WERI-Rb-1 (cell line): Measurements from ENCODE around the gene ABCB9.

Source experiments
- DNase-seq: peaks from one replicate; pipeline ENCODE4 v3.0.0-alpha.2; 2020
- H3K27ac ChIP-seq: fragments of 250-450 bp; sonication (Bioruptor Pico); 2 replicates; pipeline ENCODE4 v1.5.1; 2020; ENCODE audit warnings: mild to moderate bottlenecking, moderate library complexity
- H3K27me3 ChIP-seq: fragments of 250-450 bp; sonication (Bioruptor Pico); 2 replicates; pipeline ENCODE4 v1.5.1; 2021; ENCODE audit warnings: mild to moderate bottlenecking, low read depth, moderate library complexity; ENCODE audit not compliant: insufficient read depth, severe bottlenecking
- H3K36me3 ChIP-seq: fragments of 250-450 bp; sonication (Bioruptor Pico); 2 replicates; pipeline ENCODE4 v1.5.1; 2020; ENCODE audit warnings: mild to moderate bottlenecking, moderate library complexity
- H3K4me3 ChIP-seq: 2 replicates; pipeline ENCODE4 v1.5.1; 2011; ENCODE audit warnings: low read depth, mild to moderate bottlenecking, control low read depth, low read length
- H3K9me3 ChIP-seq: fragments of 250-450 bp; sonication (Bioruptor Pico); 2 replicates; pipeline ENCODE4 v1.5.1; 2021; ENCODE audit warnings: mild to moderate bottlenecking, moderate library complexity; ENCODE audit not compliant: severe bottlenecking
- CTCF ChIP-seq: IDR thresholded peaks from 2 replicates; pipeline ENCODE4 v1.5.1; 2011; ENCODE audit warnings: low read depth, mild to moderate bottlenecking, control low read depth, inconsistent platforms, low read length

The ABCB9 gene

GRCh38 chr12:122959566-122960192 lies 6.6 kb downstream of the ABCB9 start:
- Histone ChIP-seq H3K36me3 (peaks cover 25% of the 10 kb centered on the region), H3K4me3 (no peak overlapping the region), H3K27ac (no peak overlapping the region), H3K9me3 (no peaks in the 10 kb centered on the region), H3K27me3 (no peaks in the 10 kb centered on the region)
- no peak for TF ChIP-seq CTCF
- DNase-seq, result no peak

DNA sequence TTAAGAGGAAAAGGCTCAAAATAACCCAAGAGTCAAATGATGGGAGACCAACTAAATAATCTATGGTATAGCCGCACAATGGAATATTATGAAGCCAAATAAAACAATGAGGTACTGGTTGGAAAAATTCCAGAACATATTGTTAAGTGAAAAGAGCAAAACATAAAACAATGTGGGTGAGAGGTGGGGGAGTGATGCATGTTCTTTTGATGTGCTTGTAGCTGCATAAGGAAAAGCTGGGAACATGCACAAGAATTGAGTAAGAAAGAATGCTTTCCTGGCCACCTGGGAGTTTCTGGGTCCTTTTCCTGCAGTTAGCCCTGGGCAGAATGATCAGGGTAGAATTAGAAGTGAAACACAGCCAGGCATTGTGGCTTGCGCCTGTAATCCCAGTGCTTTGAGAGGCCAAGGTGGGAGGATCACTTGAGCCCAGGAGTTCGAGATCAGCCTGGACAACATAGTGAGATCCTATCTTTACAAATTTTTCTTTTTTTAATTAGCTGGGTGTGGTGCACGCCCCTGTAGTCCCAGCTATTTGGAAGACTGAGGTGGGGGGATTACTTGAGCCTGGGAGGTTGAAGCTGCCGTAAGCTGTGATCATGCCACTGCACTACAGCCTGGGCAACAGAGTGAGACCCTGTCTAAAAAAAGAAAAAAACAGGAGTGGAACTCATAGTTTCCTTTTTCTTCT lies 7.9 kb downstream of the ABCB9 start:
- H3K9me3 ChIP-seq, result no peaks in the 10 kb centered on the region
- no peak overlapping the region for H3K27ac ChIP-seq
- no peak overlapping the region for H3K4me3 ChIP-seq
- H3K27me3 ChIP-seq, result no peaks in the 10 kb centered on the region
- DNase-seq, result no peak
- peaks cover 25% of the 10 kb centered on the region for H3K36me3 ChIP-seq
- TF ChIP-seq CTCF, result no peak

- Histone ChIP-seq H3K36me3 (peaks cover 25% of the 10 kb centered on the region), H3K27ac (peak overlapping the region; percentile 19), H3K9me3 (no peaks in the 10 kb centered on the region), H3K27me3 (no peaks in the 10 kb centered on the region), H3K4me3 (no peak overlapping the region)
- DNase-seq, result no peak
- TF ChIP-seq CTCF, result no peak
Observed at GRCh38 chr12:122956035-122956434, 10.2 kb downstream of the ABCB9 start.

- TF ChIP-seq CTCF, result no peak
- no peak overlapping the region for H3K4me3 ChIP-seq
- peak overlapping the region; percentile 19 for H3K27ac ChIP-seq
- H3K27me3 ChIP-seq, result no peaks in the 10 kb centered on the region
- peaks cover 22% of the 10 kb centered on the region for H3K36me3 ChIP-seq
- H3K9me3 ChIP-seq, result no peaks in the 10 kb centered on the region
- peak; percentile 86 for DNase-seq
Observed at GRCh38 chr12:122955156-122955555, 11.1 kb downstream of the ABCB9 start.

- TF ChIP-seq CTCF, result peak; percentile 96
- peak; percentile 78 for DNase-seq
Observed at GRCh38 chr12:122951979-122952892, 14.0 kb downstream of the ABCB9 start.

More at GRCh38 chr12:122951979-122952892, 14.0 kb downstream of the ABCB9 start:
- Histone ChIP-seq H3K27me3 (no peaks in the 10 kb centered on the region), H3K9me3 (no peaks in the 10 kb centered on the region), H3K27ac (no peak overlapping the region), H3K4me3 (no peak overlapping the region), H3K36me3 (peaks cover 7% of the 10 kb centered on the region)
